ENCODE results near the gene PLCL1. TPM values are rescaled to one million over a fixed set of nuclear protein-coding genes. Genes with fewer than 3 reads are reported as not detected.

The PLCL1 gene
- total RNA-seq, 1 experiment from 2014 or later = 0.07 TPM

GRCh38 chr2:197926673-197927072, 122.3 kb downstream of the PLCL1 start (continued):
- TF ChIP-seq PRDM15 (CRISPR knock-in tag; IDR thresholded peaks at IDR 0.05) = no peak
- no peak for TF ChIP-seq TEAD1 (CRISPR knock-in tag; IDR thresholded peaks at IDR 0.05)
- no peak for TF ChIP-seq OVOL2 (CRISPR knock-in tag; IDR thresholded peaks at IDR 0.05; ENCODE audit: borderline replicate concordance)
- TF ChIP-seq AR (CRISPR knock-in tag; IDR thresholded peaks at IDR 0.05) = no peak
- TF ChIP-seq GRHL2 (CRISPR knock-in tag; IDR thresholded peaks at IDR 0.05; ENCODE audit: insufficient replicate concordance, severe bottlenecking) = no peak
- no peak for TF ChIP-seq ERG (CRISPR knock-in tag; IDR thresholded peaks at IDR 0.05)
- TF ChIP-seq MLX (CRISPR knock-in tag; IDR thresholded peaks at IDR 0.05) = no peak
- TF ChIP-seq SOX15 (CRISPR knock-in tag; IDR thresholded peaks at IDR 0.05) = no peak
- TF ChIP-seq FOXK1 (CRISPR knock-in tag; IDR thresholded peaks at IDR 0.05) = no peak
- TF ChIP-seq SP1 (CRISPR knock-in tag; conservative IDR thresholded peaks at IDR 0.05) = no peak

GRCh38 chr2:197927994-197928393, 123.6 kb downstream of the PLCL1 start:
- H3K27ac Mint-ChIP-seq = no peak overlapping the region

More at GRCh38 chr2:197927994-197928393, 123.6 kb downstream of the PLCL1 start:
- DNase-seq (ENCODE audit: low spot score) = no peak
- no peak for ATAC-seq
- Mint-ChIP-seq H3K4me1 (no peaks in the 10 kb centered on the region; the same call in 1 of the 2 replicates), H3K9me3 (peaks cover 4% of the 10 kb centered on the region), H3K4me3 (no peak overlapping the region), H3K27me3 (ENCODE audit: low read depth) (no peaks in the 10 kb centered on the region), H3K36me3 (peaks cover 3% of the 10 kb centered on the region; the same call in 1 of the 2 replicates)
- ChIA-PET POLR2A (no interaction called here), CTCF (no interaction called here)
- TF ChIP-seq FOXP4 (CRISPR knock-in tag; IDR thresholded peaks at IDR 0.05) (no peak), CREM (CRISPR knock-in tag; IDR thresholded peaks at IDR 0.05) (no peak), MAX (CRISPR knock-in tag; IDR thresholded peaks at IDR 0.05) (no peak), JAZF1 (CRISPR knock-in tag; IDR thresholded peaks at IDR 0.05) (no peak), NFATC4 (CRISPR knock-in tag; IDR thresholded peaks at IDR 0.05) (no peak), CREB1 (CRISPR knock-in tag; IDR thresholded peaks at IDR 0.05) (no peak), USF1 (CRISPR knock-in tag; IDR thresholded peaks at IDR 0.05) (no peak), ZNF219 (CRISPR knock-in tag; IDR thresholded peaks at IDR 0.05; ENCODE audit: borderline replicate concordance) (no peak), ESRRA (CRISPR knock-in tag; IDR thresholded peaks at IDR 0.05; ENCODE audit: borderline replicate concordance) (no peak), ZNF263 (CRISPR knock-in tag; IDR thresholded peaks at IDR 0.05; ENCODE audit: low read depth) (no peak)

Measured in WTC11 (cell line).